Lower leg skin (tissue), 3 donors: ENCODE results near the gene ENC1.

ENCODE experiments used
- POLR2A ChIP-seq, 2 donors: fragments of 450-650 bp; IDR thresholded peaks; one replicate each; pipeline ENCODE4 v1.6.1; 2016 to 2017; ENCODE audit warnings: antibody characterized with exemption in 2 of 2, mild to moderate bottlenecking in 1 of 2, moderate library complexity in 1 of 2
- TF ChIP-seq, protein P1 (sequence below), 3 donors: fragments of 450-650 bp; IDR thresholded peaks; one replicate each; pipeline ENCODE4 v1.5.1; 2016; ENCODE audit warnings: antibody characterized with exemption in 3 of 3, mild to moderate bottlenecking in 3 of 3, moderate library complexity in 2 of 3

GRCh38 chr5:74651710-74652109 lies 11.2 kb upstream of the ENC1 start:
- TF ChIP-seq, protein P1, sequence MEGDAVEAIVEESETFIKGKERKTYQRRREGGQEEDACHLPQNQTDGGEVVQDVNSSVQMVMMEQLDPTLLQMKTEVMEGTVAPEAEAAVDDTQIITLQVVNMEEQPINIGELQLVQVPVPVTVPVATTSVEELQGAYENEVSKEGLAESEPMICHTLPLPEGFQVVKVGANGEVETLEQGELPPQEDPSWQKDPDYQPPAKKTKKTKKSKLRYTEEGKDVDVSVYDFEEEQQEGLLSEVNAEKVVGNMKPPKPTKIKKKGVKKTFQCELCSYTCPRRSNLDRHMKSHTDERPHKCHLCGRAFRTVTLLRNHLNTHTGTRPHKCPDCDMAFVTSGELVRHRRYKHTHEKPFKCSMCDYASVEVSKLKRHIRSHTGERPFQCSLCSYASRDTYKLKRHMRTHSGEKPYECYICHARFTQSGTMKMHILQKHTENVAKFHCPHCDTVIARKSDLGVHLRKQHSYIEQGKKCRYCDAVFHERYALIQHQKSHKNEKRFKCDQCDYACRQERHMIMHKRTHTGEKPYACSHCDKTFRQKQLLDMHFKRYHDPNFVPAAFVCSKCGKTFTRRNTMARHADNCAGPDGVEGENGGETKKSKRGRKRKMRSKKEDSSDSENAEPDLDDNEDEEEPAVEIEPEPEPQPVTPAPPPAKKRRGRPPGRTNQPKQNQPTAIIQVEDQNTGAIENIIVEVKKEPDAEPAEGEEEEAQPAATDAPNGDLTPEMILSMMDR (IDR thresholded peaks at IDR 0.05), result no peak
- TF ChIP-seq POLR2A (IDR thresholded peaks at IDR 0.05), result no peak
